ENCODE data around the gene DLX5.

DNA sequence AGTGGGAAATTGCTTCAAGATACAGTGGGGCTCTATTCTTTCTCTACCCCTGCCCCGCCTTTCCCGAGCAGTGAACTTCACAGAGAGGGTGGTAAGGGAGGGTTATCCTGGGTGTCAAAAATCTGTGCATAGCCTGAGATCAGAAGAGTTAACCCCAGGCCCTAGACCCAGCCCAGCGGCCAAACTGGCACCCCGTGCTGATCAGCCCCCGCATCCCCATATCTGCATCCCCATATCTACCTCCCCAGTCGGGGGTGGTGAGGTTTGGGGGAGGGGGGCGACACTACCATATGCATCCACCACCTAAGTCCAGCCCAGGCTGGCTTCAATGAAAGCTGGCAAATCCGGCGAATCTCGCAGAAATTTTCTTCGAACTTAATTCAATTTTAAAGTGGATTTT, 26.3 kb downstream of the DLX5 start:
- TF ChIP-seq FOXP4 (CRISPR knock-in tag; IDR thresholded peaks at IDR 0.05): no peak
- TF ChIP-seq ZNF121 (CRISPR knock-in tag; IDR thresholded peaks at IDR 0.05): no peak
